A549 (cell line): ENCODE data around the gene FXR2. TPM values are rescaled to one million over a fixed set of nuclear protein-coding genes. Genes with fewer than 3 reads are reported as not detected.

ENCODE experiments used
- ATAC-seq, 2 experiments: fragments of 200-7000 bp in 1 of 2; fragments of >200 bp in 1 of 2; cut with Nextera tagmentation in 1 of 2; cut with Tn5 transposase in 1 of 2; 3 replicates each; pipeline versions ENCODE4 v1.8.0 to v1.9.1; 2018 to 2020; ENCODE audit warnings: mild to moderate bottlenecking in 1 of 2, moderate library complexity in 1 of 2
- CTCF ChIA-PET: fragments of 300-600 bp; sonication (Branson Sonifier 250); formaldehyde crosslinking; extraction: SDS; loops from one replicate; lab custom pipeline; 2021; ENCODE audit warnings: antibody characterized with exemption, inconsistent platforms; lab: Yijun Ruan, JAX
- POLR2A ChIA-PET: fragments of 350-600 bp; formaldehyde crosslinking; extraction: SDS; loops from one replicate; lab custom pipeline; 2021; ENCODE audit warnings: antibody characterized with exemption, inconsistent platforms; lab: Yijun Ruan, JAX
- DNase-seq, 2 experiments: peaks; one replicate each; pipeline versions ENCODE4 v3.0.0 to v3.0.0-alpha.2; 2011 to 2016; ENCODE audit warnings: low read depth in 1 of 2, low spot score in 1 of 2
- FAIRE-seq: peaks from 2 replicates; lab custom pipeline; 2011; peaks lifted over from hg19 to GRCh38; lab: Jason Lieb, UNC
- H3K27ac ChIP-seq, 2 experiments: fragments of >200 bp; sonication (Bioruptor Twin); formaldehyde crosslinking; 3 replicates each; pipeline ENCODE4 v1.5.1; 2016 to 2017
- H3K4me1 ChIP-seq: fragments of >200 bp; sonication (Bioruptor Twin); formaldehyde crosslinking; 3 replicates; pipeline ENCODE4 v1.6.1; 2016
- H3K4me2 ChIP-seq: fragments of >200 bp; sonication (Bioruptor Twin); formaldehyde crosslinking; 3 replicates; pipeline ENCODE4 v1.6.1; 2016
- H3K4me3 ChIP-seq: fragments of >200 bp; sonication (Bioruptor Twin); formaldehyde crosslinking; 3 replicates; pipeline ENCODE4 v1.5.1; 2016
- H3K9me3 ChIP-seq: fragments of >200 bp; sonication (Bioruptor Twin); formaldehyde crosslinking; 3 replicates; pipeline ENCODE4 v1.6.1; 2016
- ATOH8 ChIP-seq: fragments of 250-450 bp; sonication (Bioruptor Pico); IDR thresholded peaks from 2 replicates; pipeline ENCODE4 v1.5.0; 2020; ENCODE audit warnings: low read depth, mild to moderate bottlenecking, moderate library complexity
- BHLHE40 ChIP-seq: IDR thresholded peaks from 2 replicates; pipeline ENCODE4 v1.6.1; 2012; ENCODE audit warnings: low read depth, low read length, inconsistent platforms
- CBX8 ChIP-seq: fragments of 200-600 bp; sonication (generic); IDR thresholded peaks from 2 replicates; pipeline ENCODE4 v1.6.1; 2016
- CEBPB ChIP-seq, 2 experiments: fragments of >200 bp in 1 of 2; sonication (Bioruptor Twin) in 1 of 2; formaldehyde crosslinking in 1 of 2; IDR thresholded peaks; 2 replicates each; pipeline ENCODE4 v1.6.1; 2012 to 2016
- CHD4 ChIP-seq: fragments of 200-600 bp; sonication (generic); IDR thresholded peaks from 2 replicates; pipeline ENCODE4 v1.6.1; 2016; ENCODE audit warnings: antibody characterized with exemption, mild to moderate bottlenecking, borderline replicate concordance
- E2F6 ChIP-seq: IDR thresholded peaks from 2 replicates; pipeline ENCODE4 v1.6.1; 2012; ENCODE audit warnings: low read depth, borderline replicate concordance
- ELK1 ChIP-seq: fragments of 150-350 bp; IDR thresholded peaks from 2 replicates; pipeline ENCODE4 v1.6.1; 2014; ENCODE audit warnings: low read depth, mild to moderate bottlenecking, low read length
- FOSL2 ChIP-seq, 2 experiments: fragments of 450-650 bp in 1 of 2; fragments of >200 bp in 1 of 2; sonication (Bioruptor Twin) in 1 of 2; formaldehyde crosslinking; IDR thresholded peaks; 2 replicates each; pipeline versions ENCODE4 v1.5.0 to v1.6.1; 2016 to 2020; ENCODE audit warnings: mild to moderate bottlenecking in 1 of 2, moderate library complexity in 1 of 2
- GATA3 ChIP-seq: IDR thresholded peaks from 2 replicates; pipeline ENCODE4 v1.6.1; 2012; ENCODE audit warnings: borderline replicate concordance
- HEYL ChIP-seq: fragments of 250-450 bp; sonication (Bioruptor Pico); IDR thresholded peaks from 2 replicates; pipeline ENCODE4 v1.8.0; 2021; ENCODE audit warnings: mild to moderate bottlenecking, moderate library complexity
- HMGXB4 ChIP-seq: fragments of 250-450 bp; sonication (Bioruptor Pico); IDR thresholded peaks from 2 replicates; pipeline ENCODE4 v1.5.0; 2021; ENCODE audit warnings: mild to moderate bottlenecking, moderate library complexity, borderline replicate concordance
- HOXA7 ChIP-seq: fragments of 250-450 bp; sonication (Bioruptor Pico); IDR thresholded peaks from 2 replicates; pipeline ENCODE4 v1.5.0; 2020; ENCODE audit warnings: mild to moderate bottlenecking, moderate library complexity
- HOXB13 ChIP-seq: fragments of 250-450 bp; sonication (Bioruptor Pico); IDR thresholded peaks from 2 replicates; pipeline ENCODE4 v1.5.0; 2020; ENCODE audit warnings: low read depth, mild to moderate bottlenecking, moderate library complexity
- JUNB ChIP-seq: fragments of >200 bp; sonication (Bioruptor Twin); formaldehyde crosslinking; IDR thresholded peaks from 2 replicates; pipeline ENCODE4 v1.6.1; 2016
- MYC ChIP-seq: IDR thresholded peaks from 2 replicates; pipeline ENCODE4 v1.6.1; 2012; ENCODE audit warnings: mild to moderate bottlenecking, inconsistent platforms, low read length, improper control_type of control experiment, borderline replicate concordance
- NFE2L2 ChIP-seq: fragments of 150-350 bp; conservative IDR thresholded peaks from 2 replicates; pipeline ENCODE4 v1.6.1; 2014; ENCODE audit warnings: low read length
- NR3C1 ChIP-seq: fragments of >200 bp; sonication (Bioruptor Twin); formaldehyde crosslinking; IDR thresholded peaks from 3 replicates; pipeline ENCODE4 v1.6.1; 2017
- PBX3 ChIP-seq: IDR thresholded peaks from 2 replicates; pipeline ENCODE4 v1.6.1; 2012
- POLR2AphosphoS2 ChIP-seq: conservative IDR thresholded peaks from 2 replicates; pipeline ENCODE4 v1.6.1; 2012; ENCODE audit warnings: low read length, improper control_type of control experiment, inconsistent platforms
- RAD21 ChIP-seq, 2 experiments: fragments of >200 bp in 1 of 2; sonication (Bioruptor Twin) in 1 of 2; formaldehyde crosslinking in 1 of 2; IDR thresholded peaks in 1 of 2; conservative IDR thresholded peaks in 1 of 2; 2 replicates in 1 of 2; 3 replicates in 1 of 2; pipeline ENCODE4 v1.6.1; 2012 to 2018; ENCODE audit warnings: inconsistent platforms in 1 of 2
- RARB ChIP-seq: fragments of 250-450 bp; sonication (Bioruptor Pico); IDR thresholded peaks from 2 replicates; pipeline ENCODE4 v1.8.0; 2021; ENCODE audit warnings: mild to moderate bottlenecking, moderate library complexity
- RCOR1 ChIP-seq: fragments of 150-350 bp; IDR thresholded peaks from 2 replicates; pipeline ENCODE4 v1.6.1; 2014; ENCODE audit warnings: antibody characterized with exemption, low read length, low read depth
- RFX5 ChIP-seq: fragments of 450-650 bp; IDR thresholded peaks from 2 replicates; pipeline ENCODE4 v1.7.1; 2014; ENCODE audit warnings: antibody characterized with exemption, mild to moderate bottlenecking, moderate library complexity
- SMC3 ChIP-seq: fragments of >200 bp; sonication (Bioruptor Twin); formaldehyde crosslinking; IDR thresholded peaks from 3 replicates; pipeline ENCODE4 v1.6.1; 2018; ENCODE audit warnings: inconsistent platforms
- TP53 ChIP-seq: fragments of 250-450 bp; sonication (Bioruptor Pico); IDR thresholded peaks from 2 replicates; pipeline ENCODE4 v1.5.0; 2021; ENCODE audit warnings: mild to moderate bottlenecking, moderate library complexity
- ZFP36 ChIP-seq: fragments of 450-650 bp; IDR thresholded peaks from 2 replicates; pipeline ENCODE4 v1.6.1; 2014; ENCODE audit warnings: borderline replicate concordance; ENCODE audit not compliant: partially characterized antibody
- ZSCAN20 ChIP-seq: fragments of 250-450 bp; sonication (Bioruptor Pico); IDR thresholded peaks from 2 replicates; pipeline ENCODE4 v1.8.0; 2022; ENCODE audit warnings: mild to moderate bottlenecking, moderate library complexity
- WGBS: methylation state at CpG from one replicate; pipeline ENCODE4 v1.1.6; 2017; ENCODE audit errors: missing lambda C conversion rate; 5-methylcytosine and 5-hydroxymethylcytosine counted together
- polyA plus RNA-seq, 4 experiments: library from polyadenylated mRNA; depleted of rRNA in 3 of 4; stranded (reverse); fragments of >200 nt; fragmentation: RNase III in 1 of 4; extraction: RNeasy Plus Mini Kit Qiagen cat#74134 plus additional on column Dnase treatment in 1 of 4; gene quantifications; 2 replicates in 3 of 4; 3 replicates in 1 of 4; pipeline ENCODE4 v1.2.3, GENCODE V29; 2011 to 2017

The FXR2 gene
- polyA plus RNA-seq, 2 of the 4 experiments (the other 2 are of a cell fraction) = 40.7 to 45.2 TPM

- H3K27ac ChIP-seq = no peak overlapping the region
- H3K4me1 ChIP-seq = peaks cover 7% of the 10 kb centered on the region; the same call in 2 of the 3 replicates
- no peak overlapping the region for H3K4me3 ChIP-seq
- 73% methylated on average over 11 of the region's 11 CpGs for WGBS
- DNase-seq = no peak
- ATAC-seq = no peak
- TF ChIP-seq GATA3 (no peak), PBX3 (no peak), RAD21 (conservative IDR thresholded peaks at IDR 0.05 in 1 of 2, IDR thresholded peaks at IDR 0.05 in 1 of 2) (no peak), HEYL (no peak), ZFP36 (no peak), ATOH8 (CRISPR knock-in tag) (no peak), CBX8 (no peak), HOXA7 (CRISPR knock-in tag) (no peak), E2F6 (no peak), ELK1 (no peak), HMGXB4 (no peak), NFE2L2 (no peak), HOXB13 (CRISPR knock-in tag) (no peak), RFX5 (no peak), SMC3 (no peak), POLR2AphosphoS2 (no peak), ZSCAN20 (CRISPR knock-in tag) (no peak)
- no peak overlapping the region for H3K4me2 ChIP-seq
- no peak for FAIRE-seq
- CTCF ChIA-PET = interaction anchor here (0.8 to 8.2 kb wide), 19 partner anchors 11 to 495 kb away, joined by 3 to 191 read pairs (median 8); partner anchors contain the start of genes ATP1B2, DNAH2, FXR2 and TP53
- H3K9me3 ChIP-seq = no peaks in the 10 kb centered on the region
- POLR2A ChIA-PET = interaction anchor here (0.9 to 4.3 kb wide), 2 partner anchors 54 to 56 kb away, joined by 3 to 52 read pairs; partner anchors contain the start of genes TP53 and WRAP53
Measured at GRCh38 chr17:7631398-7632380, 17.0 kb upstream of the FXR2 start.

GRCh38 chr17:7629939-7630571, 15.4 kb upstream of the FXR2 start, which contains the start of gene SHBG:
TSS of gene SHBG (plus strand) at chr17:7630135. CDS start at chr17:7630173, 38 bp downstream.
- peak within 1 kb of the TSS in 1 of 2 experiments; percentile 9; a peak in 1 of 6 replicates for H3K27ac ChIP-seq
- POLR2A ChIA-PET = interaction anchor here (0.6 to 1.8 kb wide), 3 partner anchors 18 to 57 kb away, joined by 3 to 7 read pairs (median 3); partner anchors contain the start of gene TP53
- H3K4me3 ChIP-seq = no peak within 1 kb of the TSS
- 85% methylated on average over 13 of the region's 13 CpGs for WGBS
- no peak within 1 kb of the TSS for H3K4me2 ChIP-seq
- no peaks in the 10 kb centered on the region for H3K9me3 ChIP-seq
- FAIRE-seq (no peak), ATAC-seq (no peak), DNase-seq (no peak)
- CTCF ChIA-PET = interaction anchor here (1.3 to 8.2 kb wide), 6 partner anchors 10 to 412 kb away, joined by 3 to 191 read pairs (median 58); partner anchors contain the start of genes FXR2, TP53 and WRAP53
- H3K4me1 ChIP-seq = peaks cover 10% of the 10 kb centered on the region; the same call in 2 of the 3 replicates
- TF ChIP-seq CHD4 (no peak), MYC (no peak), NR3C1 (no peak), GATA3 (no peak), CEBPB (IDR thresholded peaks at IDR 0.05) (no peak), RARB (CRISPR knock-in tag) (no peak), RCOR1 (no peak), BHLHE40 (no peak), HEYL (no peak), TP53 (CRISPR knock-in tag) (no peak), NFE2L2 (no peak), FOSL2 (IDR thresholded peaks at IDR 0.05) (no peak), FOSL2 (CRISPR knock-in tag; IDR thresholded peaks at IDR 0.05) (no peak), JUNB (no peak), ELK1 (no peak), HOXA7 (CRISPR knock-in tag) (no peak), RFX5 (no peak)
